ENCODE results near the gene NLRP1. TPM values are rescaled to one million over a fixed set of nuclear protein-coding genes. Genes with fewer than 3 reads are reported as not detected.

Gene NLRP1
- 249 and 255 TPM in 2 replicates for polyA plus RNA-seq
- polyA minus RNA-seq, result 131 and 156 TPM in 2 replicates

- no peaks in the 10 kb centered on the region for H4K20me1 ChIP-seq (ENCODE audit: insufficient read depth)
- H3K9ac ChIP-seq (ENCODE audit: low read length), result no peak within 1 kb of the TSS
- H3K4me3 ChIP-seq (ENCODE audit: low read length), result no peak within 1 kb of the TSS
- H3K36me3 ChIP-seq (ENCODE audit: insufficient read depth, low read length), result no peaks in the 10 kb centered on the region
- no peaks in the 10 kb centered on the region for H3K27me3 ChIP-seq (ENCODE audit: insufficient read depth, low read depth, low read length)
- no peak within 1 kb of the TSS for H3K4me2 ChIP-seq (ENCODE audit: low read length)
- no peak within 1 kb of the TSS for H3K27ac ChIP-seq (ENCODE audit: low read length)
- no peaks in the 10 kb centered on the region for H3K79me2 ChIP-seq (replicated peaks; ENCODE audit: insufficient read depth, low read length)
- H3K9me2 ChIP-seq (ENCODE audit: insufficient read depth, low read length), result no peaks in the 10 kb centered on the region
- TF ChIP-seq CTCF (IDR thresholded peaks at IDR 0.05; ENCODE audit: poor library complexity, severe bottlenecking) (no peak), POLR2AphosphoS5 (IDR thresholded peaks at IDR 0.05) (no peak), SMC3 (conservative IDR thresholded peaks at IDR 0.05; ENCODE audit: poor library complexity) (no peak), REST (IDR thresholded peaks at IDR 0.05; ENCODE audit: borderline replicate concordance) (no peak), MXI1 (conservative IDR thresholded peaks at IDR 0.05; ENCODE audit: poor library complexity, severe bottlenecking) (no peak), EP300 (conservative IDR thresholded peaks at IDR 0.05; ENCODE audit: poor library complexity, severe bottlenecking) (no peak), TAF1 (IDR thresholded peaks at IDR 0.05; ENCODE audit: low read depth) (no peak), EZH2 (IDR thresholded peaks at IDR 0.05; ENCODE audit: borderline replicate concordance, insufficient read depth, low read length, poor library complexity, severe bottlenecking) (no peak), RAD21 (conservative IDR thresholded peaks at IDR 0.05) (no peak)
- H3K9me3 ChIP-seq (ENCODE audit: low read length), result no peaks in the 10 kb centered on the region
- H3F3A ChIP-seq (ENCODE audit: insufficient read depth, low read length, poor library complexity, severe bottlenecking), result no peaks in the 10 kb centered on the region
- no peak within 1 kb of the TSS for H2AFZ ChIP-seq (ENCODE audit: low read depth, low read length)
Observed at GRCh38 chr17:5584383-5585286, at the start of gene NLRP1. TSS of gene NLRP1 (minus strand) at chr17:5584509. CDS start at chr17:5583957, 552 bp downstream.

GRCh38 chr17:5631958-5632590, 47.8 kb upstream of the NLRP1 start:
- Histone ChIP-seq H3K36me3 (ENCODE audit: insufficient read depth, low read length) (no peaks in the 10 kb centered on the region), H3K9me3 (ENCODE audit: low read length) (no peaks in the 10 kb centered on the region), H3K27ac (ENCODE audit: low read length) (no peak overlapping the region), H4K20me1 (ENCODE audit: insufficient read depth) (no peaks in the 10 kb centered on the region), H3K9me2 (ENCODE audit: insufficient read depth, low read length) (no peaks in the 10 kb centered on the region), H3K79me2 (replicated peaks; ENCODE audit: insufficient read depth, low read length) (no peaks in the 10 kb centered on the region), H3K9ac (ENCODE audit: low read length) (no peak overlapping the region), H3K4me3 (ENCODE audit: low read length) (no peak overlapping the region), H3K4me2 (ENCODE audit: low read length) (no peak overlapping the region), H3K27me3 (ENCODE audit: insufficient read depth, low read depth, low read length) (no peaks in the 10 kb centered on the region), H3F3A (ENCODE audit: insufficient read depth, low read length, poor library complexity, severe bottlenecking) (no peaks in the 10 kb centered on the region), H2AFZ (ENCODE audit: low read depth, low read length) (no peak overlapping the region)
- TF ChIP-seq TAF1 (IDR thresholded peaks at IDR 0.05; ENCODE audit: low read depth), result no peak
- no peak for TF ChIP-seq REST (IDR thresholded peaks at IDR 0.05; ENCODE audit: borderline replicate concordance)
- TF ChIP-seq RAD21 (conservative IDR thresholded peaks at IDR 0.05), result no peak
